Omental fat pad (tissue), 4 donors: ENCODE data around the gene KRT35. TPM values are rescaled to one million over a fixed set of nuclear protein-coding genes. Genes with fewer than 3 reads are reported as not detected.

Source experiments
- ATAC-seq: fragments of 150-250 bp; one replicate; pipeline ENCODE4 v1.9.1; 2016; ENCODE audit warnings: mild to moderate bottlenecking, moderate library complexity; ENCODE audit not compliant: low FRiP score
- DNase-seq: peaks from one replicate; pipeline ENCODE4 v3.0.0-alpha.2; 2019; ENCODE audit warnings: low spot score
- total RNA-seq, 4 donors: library from RNA; depleted of rRNA; stranded (reverse); fragments of >200 nt; gene quantifications; one replicate each; pipeline ENCODE4 v1.1.0, GENCODE V29; 2016
- TF ChIP-seq, protein P1 (sequence below), 3 donors: fragments of 450-650 bp; IDR thresholded peaks; one replicate each; pipeline ENCODE4 v1.5.1; 2016 to 2017; ENCODE audit warnings: antibody characterized with exemption in 3 of 3, mild to moderate bottlenecking in 3 of 3, moderate library complexity in 2 of 3

The KRT35 gene
- total RNA-seq, 4 donors from 2014 or later, result not detected

DNA sequence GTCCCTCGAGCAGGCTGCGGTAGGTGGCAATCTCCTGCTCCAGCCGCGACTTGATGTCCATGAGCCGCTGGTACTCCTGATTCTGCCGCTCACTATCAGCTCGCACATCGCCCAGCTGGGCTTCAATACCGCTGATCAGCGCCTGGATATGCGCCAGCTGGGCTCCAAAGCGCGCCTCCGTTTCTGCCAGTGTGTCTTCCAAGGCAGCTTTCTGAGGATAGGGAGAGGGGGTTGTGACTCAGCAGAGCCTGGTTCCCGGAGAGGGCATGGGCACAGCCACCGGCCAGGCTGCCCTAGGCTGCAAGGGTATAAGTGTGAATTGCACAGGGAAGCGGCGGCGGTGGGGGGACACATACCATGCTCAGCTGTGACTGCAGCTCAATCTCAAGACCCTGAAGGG, 42.8 kb upstream of the KRT35 start:
- TF ChIP-seq, protein P1, sequence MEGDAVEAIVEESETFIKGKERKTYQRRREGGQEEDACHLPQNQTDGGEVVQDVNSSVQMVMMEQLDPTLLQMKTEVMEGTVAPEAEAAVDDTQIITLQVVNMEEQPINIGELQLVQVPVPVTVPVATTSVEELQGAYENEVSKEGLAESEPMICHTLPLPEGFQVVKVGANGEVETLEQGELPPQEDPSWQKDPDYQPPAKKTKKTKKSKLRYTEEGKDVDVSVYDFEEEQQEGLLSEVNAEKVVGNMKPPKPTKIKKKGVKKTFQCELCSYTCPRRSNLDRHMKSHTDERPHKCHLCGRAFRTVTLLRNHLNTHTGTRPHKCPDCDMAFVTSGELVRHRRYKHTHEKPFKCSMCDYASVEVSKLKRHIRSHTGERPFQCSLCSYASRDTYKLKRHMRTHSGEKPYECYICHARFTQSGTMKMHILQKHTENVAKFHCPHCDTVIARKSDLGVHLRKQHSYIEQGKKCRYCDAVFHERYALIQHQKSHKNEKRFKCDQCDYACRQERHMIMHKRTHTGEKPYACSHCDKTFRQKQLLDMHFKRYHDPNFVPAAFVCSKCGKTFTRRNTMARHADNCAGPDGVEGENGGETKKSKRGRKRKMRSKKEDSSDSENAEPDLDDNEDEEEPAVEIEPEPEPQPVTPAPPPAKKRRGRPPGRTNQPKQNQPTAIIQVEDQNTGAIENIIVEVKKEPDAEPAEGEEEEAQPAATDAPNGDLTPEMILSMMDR (IDR thresholded peaks at IDR 0.05), result no peak
- DNase-seq (no peak), ATAC-seq (no peak)

DNA sequence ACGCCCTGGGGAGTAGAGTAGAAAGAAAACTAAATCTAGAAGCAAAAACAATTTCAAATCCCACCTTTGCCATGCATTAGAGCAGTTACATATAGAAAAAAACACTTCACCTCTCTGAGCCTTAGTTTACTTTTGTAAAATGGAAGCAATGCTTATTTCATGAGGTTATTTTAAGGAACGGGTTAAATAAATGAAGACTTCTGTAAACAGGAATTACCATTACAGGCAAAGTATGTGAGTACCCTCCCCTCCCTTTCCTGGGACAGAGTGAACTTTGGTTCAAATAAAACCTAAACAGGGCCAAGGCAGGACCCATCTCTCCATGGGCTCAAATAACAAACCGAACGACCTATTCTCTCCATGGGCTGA, 42.3 kb upstream of the KRT35 start:
- ATAC-seq (no peak), DNase-seq (no peak)
- TF ChIP-seq, protein P1 (IDR thresholded peaks at IDR 0.05), result no peak

DNA sequence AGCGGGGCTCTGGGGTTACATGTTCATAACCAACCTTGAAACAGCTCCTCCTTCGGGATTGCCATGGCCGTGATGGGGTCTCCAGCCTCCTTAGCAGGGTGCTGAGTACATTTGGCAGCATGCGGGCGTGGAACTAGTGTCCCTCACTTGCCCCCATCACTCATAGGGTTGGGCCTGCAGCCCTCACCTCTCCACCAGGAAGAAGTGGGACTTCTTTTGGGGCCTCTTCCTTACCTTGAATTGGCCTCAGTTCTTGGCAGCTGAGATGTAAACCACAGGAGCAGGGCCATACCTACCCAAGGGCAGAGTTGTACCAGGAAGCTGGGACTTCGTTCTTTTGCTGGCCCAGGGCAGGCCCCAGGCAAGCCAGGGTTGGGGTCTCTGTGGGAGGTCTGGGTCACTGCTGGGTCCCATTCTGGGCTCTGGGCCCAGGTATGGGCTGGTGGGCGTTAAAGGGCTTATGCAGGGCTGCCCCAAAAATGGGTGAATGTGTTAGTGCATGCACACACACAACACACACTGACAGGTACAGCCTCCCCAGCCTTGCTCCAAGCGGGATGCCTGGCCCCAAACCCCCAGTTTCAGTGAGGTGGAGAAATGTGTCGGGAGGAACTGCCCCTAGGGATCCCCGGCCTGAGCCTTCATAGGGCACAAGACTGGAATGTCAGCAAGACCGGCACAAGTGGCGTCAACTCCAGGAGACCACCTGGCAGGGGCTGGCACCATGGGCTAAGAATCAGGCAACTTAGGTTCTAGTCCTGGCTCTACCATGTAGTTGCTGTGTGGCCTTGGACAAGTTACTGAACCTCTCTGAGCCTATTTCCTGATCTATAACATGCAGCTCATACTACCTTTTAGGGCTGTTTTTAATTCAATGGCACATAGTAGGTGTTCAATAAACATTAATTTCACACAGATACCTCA, 41.6 kb upstream of the KRT35 start:
- DNase-seq, result no peak
- TF ChIP-seq, protein P1 (IDR thresholded peaks at IDR 0.05), result no peak
- ATAC-seq, result no peak

DNA sequence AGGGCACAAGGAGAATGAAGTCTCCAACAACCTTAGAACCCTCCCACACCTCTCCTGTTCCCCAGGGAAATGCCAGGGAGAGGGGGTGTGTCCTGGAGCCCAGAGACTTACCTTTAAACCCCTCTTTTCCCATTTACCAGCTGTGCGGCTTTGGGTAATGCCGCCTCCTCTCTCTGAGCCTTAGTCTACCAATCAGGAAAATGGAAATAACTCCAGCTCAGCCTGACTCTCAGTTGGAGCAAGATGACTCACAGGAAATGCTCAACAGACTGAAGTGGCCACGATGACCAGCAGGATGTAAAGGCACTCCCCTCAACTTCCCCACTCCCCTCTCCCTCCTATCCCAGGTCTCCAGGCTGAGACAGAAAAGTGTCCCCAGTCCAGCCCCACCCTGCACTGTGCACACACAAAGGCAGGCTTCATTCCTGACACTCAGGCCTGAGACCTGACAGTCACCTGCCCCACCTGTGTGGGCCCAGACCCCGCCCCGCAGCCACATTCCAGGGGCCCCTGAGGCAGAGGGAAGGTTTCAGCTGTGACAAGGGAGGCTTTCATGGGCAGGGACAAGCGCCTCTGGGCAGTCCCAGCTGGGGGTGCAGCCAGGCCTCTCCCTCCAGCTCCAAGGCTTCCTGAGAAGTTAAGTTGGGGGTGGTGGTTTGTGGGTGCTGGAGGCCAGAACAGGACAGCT, 40.8 kb upstream of the KRT35 start:
- TF ChIP-seq, protein P1 (IDR thresholded peaks at IDR 0.05), result no peak
- ATAC-seq, result peak; percentile 45
- no peak for DNase-seq

DNA sequence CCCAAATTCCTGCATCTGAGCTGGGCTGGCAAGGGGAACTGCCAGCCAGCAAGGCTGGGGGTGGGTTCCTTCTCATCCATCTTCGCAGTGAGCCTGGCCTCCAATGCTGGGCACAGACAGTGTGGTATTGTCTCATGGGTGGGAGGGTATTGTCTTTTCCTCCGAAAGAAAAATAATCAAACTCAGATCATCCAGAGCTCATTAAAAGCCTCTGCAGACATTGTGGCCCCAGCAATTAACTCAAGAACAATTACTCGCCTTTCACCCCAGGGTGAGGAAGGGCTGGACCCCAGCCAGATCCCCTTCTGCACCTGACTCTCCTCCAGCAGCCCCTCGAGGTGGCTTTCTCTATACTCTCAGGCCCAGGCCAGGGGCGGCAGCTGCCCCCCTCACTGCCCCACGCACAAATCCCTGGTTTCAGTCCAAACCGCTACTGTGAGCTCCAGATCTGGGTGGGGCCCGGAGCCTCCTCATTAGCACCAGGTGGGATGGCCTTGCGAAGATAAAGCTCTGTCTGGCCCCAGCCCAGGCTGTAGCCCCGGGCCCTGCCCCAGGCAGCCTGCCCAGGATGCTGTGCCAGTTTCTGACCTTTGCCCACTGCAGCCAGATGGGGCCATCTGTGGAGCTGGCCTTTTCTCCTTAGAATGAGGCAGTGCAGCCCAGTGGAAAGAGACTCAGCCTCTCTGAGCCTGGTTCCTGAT, 40.0 kb upstream of the KRT35 start:
- peak; percentile 41 for ATAC-seq
- DNase-seq, result no peak
- TF ChIP-seq, protein P1 (IDR thresholded peaks at IDR 0.05), result no peak

DNA sequence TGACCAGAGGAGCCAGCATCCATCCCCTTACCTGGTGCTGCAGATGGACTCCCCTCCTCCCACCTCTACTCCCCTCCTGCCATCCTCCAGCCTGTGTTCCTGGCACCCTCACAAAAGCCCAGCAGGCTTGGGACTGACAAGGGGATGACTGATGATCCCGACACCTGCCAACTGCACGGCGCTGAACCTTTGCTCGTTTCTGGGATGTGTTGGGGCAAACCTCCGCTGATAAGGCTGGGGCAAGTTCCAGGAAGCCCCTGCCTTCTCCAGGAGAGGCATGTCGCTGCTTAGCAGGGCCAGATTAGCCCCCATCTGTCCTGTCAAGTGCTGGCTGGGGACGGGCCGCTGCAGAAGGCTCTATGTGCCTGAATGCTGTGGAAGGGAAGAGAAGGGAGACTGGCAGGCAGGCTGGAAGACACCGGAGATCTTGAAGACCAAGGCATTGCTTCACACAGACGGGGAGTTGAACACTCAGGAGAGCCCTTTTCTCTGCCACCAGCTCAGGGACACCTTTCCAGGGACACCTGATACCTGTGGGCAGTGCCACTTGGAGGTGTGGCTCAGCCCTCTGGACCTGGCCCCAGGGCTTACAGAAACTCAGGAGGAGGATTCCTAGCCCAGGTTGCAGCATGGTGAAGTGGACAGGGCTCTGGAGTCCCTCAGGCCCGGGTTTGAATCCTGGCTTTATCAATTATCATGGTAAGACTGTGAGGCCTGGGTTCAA, 38.7 kb upstream of the KRT35 start:
- ATAC-seq (no peak), DNase-seq (no peak)
- TF ChIP-seq, protein P1 (IDR thresholded peaks at IDR 0.05), result no peak
